GM19463 (cell line): ENCODE results near the gene CRAT.

Source experiments
- ATAC-seq: cut with Tn5 transposase; IDR thresholded peaks from one replicate; pipeline ENCODE4 v1.9.1; 2021; ENCODE audit warnings: mild to moderate bottlenecking, moderate library complexity; ENCODE audit not compliant: unreplicated experiment

The CRAT gene

GRCh38 chr9:129110740-129111527 lies at the start of gene CRAT, which contains the start of gene PTPA:
Gene CRAT, minus strand, starts transcription at chr9:129110793. Its CDS starts 284 bp downstream, at chr9:129110509.
Gene PTPA, plus strand, starts transcription at chr9:129111415. Its CDS starts 186 bp downstream, at chr9:129111601.
- peak; percentile 78 for ATAC-seq

- no peak for ATAC-seq
Measured at GRCh38 chr9:129156163-129156562, 45.6 kb upstream of the CRAT start.

GRCh38 chr9:129154866-129155477 lies 44.4 kb upstream of the CRAT start:
- no peak for ATAC-seq

- ATAC-seq = no peak
Measured at GRCh38 chr9:129151469-129151868, 40.9 kb upstream of the CRAT start.

GRCh38 chr9:129150672-129151211 lies 40.1 kb upstream of the CRAT start:
- no peak for ATAC-seq

GRCh38 chr9:129150122-129150521 lies 39.5 kb upstream of the CRAT start:
- ATAC-seq = no peak

GRCh38 chr9:129149442-129149841 lies 38.8 kb upstream of the CRAT start:
- ATAC-seq = no peak

- no peak for ATAC-seq
Measured at GRCh38 chr9:129148463-129149204, 38.0 kb upstream of the CRAT start.

GRCh38 chr9:129146441-129146941 lies 35.9 kb upstream of the CRAT start:
- no peak for ATAC-seq

- ATAC-seq = no peak
Measured at GRCh38 chr9:129145841-129146292, 35.3 kb upstream of the CRAT start.

- ATAC-seq = no peak
Measured at GRCh38 chr9:129145316-129145715, 34.7 kb upstream of the CRAT start.

- ATAC-seq = no peak
Measured at GRCh38 chr9:129143031-129143927, 32.7 kb upstream of the CRAT start.

GRCh38 chr9:129142138-129142935 lies 31.7 kb upstream of the CRAT start:
- no peak for ATAC-seq

- no peak for ATAC-seq
Measured at GRCh38 chr9:129141066-129142041, 30.8 kb upstream of the CRAT start.

GRCh38 chr9:129140397-129141065 lies 29.9 kb upstream of the CRAT start:
- no peak for ATAC-seq

GRCh38 chr9:129139993-129140396 lies 29.4 kb upstream of the CRAT start:
- ATAC-seq = peak; percentile 53

- ATAC-seq = peak; percentile 27
Measured at GRCh38 chr9:129139233-129139992, 28.8 kb upstream of the CRAT start.
